GM12878 (cell line): ENCODE data around the gene PDE6D. TPM values are rescaled to one million over a fixed set of nuclear protein-coding genes. Genes with fewer than 3 reads are reported as not detected.
A peak's percentile ranks its signal among the peaks of the same experiment; 100 is the strongest.

Source experiments
- BMI1 ChIP-seq: fragments of 450-650 bp; IDR thresholded peaks from 2 replicates; pipeline ENCODE4 v1.6.1; 2016; ENCODE audit warnings: mild to moderate bottlenecking, moderate library complexity, borderline replicate concordance
- CHD1 ChIP-seq: IDR thresholded peaks from 2 replicates; pipeline ENCODE4 v1.6.1; 2012; ENCODE audit warnings: low read depth, low read length, improper control_type of control experiment
- FOS ChIP-seq: IDR thresholded peaks from 3 replicates; pipeline ENCODE4 v1.6.1; 2011; ENCODE audit warnings: borderline replicate concordance; ENCODE audit not compliant: insufficient read length; ENCODE audit errors: extremely low read depth
- KAT2A ChIP-seq: conservative IDR thresholded peaks from 2 replicates; pipeline ENCODE4 v1.6.1; 2011; ENCODE audit warnings: low read depth, low read length; ENCODE audit not compliant: control insufficient read depth
- MXI1 ChIP-seq: fragments of 150-350 bp; IDR thresholded peaks from 2 replicates; pipeline ENCODE4 v1.6.1; 2011; ENCODE audit warnings: low read depth, mild to moderate bottlenecking, inconsistent platforms, low read length, improper control_type of control experiment
- MYC ChIP-seq: IDR thresholded peaks from 2 replicates; pipeline ENCODE4 v1.6.1; 2011; ENCODE audit warnings: mild to moderate bottlenecking, low read length, moderate library complexity, inconsistent platforms; ENCODE audit not compliant: insufficient read depth, insufficient replicate concordance, insufficient read length, severe bottlenecking
- NFXL1 ChIP-seq: fragments of 450-650 bp; IDR thresholded peaks from 2 replicates; pipeline ENCODE4 v1.6.1; 2017; ENCODE audit warnings: antibody characterized with exemption, mild to moderate bottlenecking, borderline replicate concordance
- RCOR1 ChIP-seq: conservative IDR thresholded peaks from 2 replicates; pipeline ENCODE4 v1.6.1; 2012; ENCODE audit warnings: low read depth, low read length, improper control_type of control experiment
- SMAD5 ChIP-seq: IDR thresholded peaks from 2 replicates; pipeline ENCODE4 v1.6.1; 2016; ENCODE audit warnings: antibody characterized with exemption, low read depth
- SREBF2 ChIP-seq: IDR thresholded peaks from 2 replicates; pipeline ENCODE4 v1.6.1; 2012; ENCODE audit warnings: mild to moderate bottlenecking, low read length
- SRF ChIP-seq, 2 experiments: IDR thresholded peaks; 2 replicates each; pipeline ENCODE4 v1.6.1; 2011; ENCODE audit warnings: low read depth in 2 of 2, low read length in 2 of 2, mild to moderate bottlenecking in 1 of 2, moderate library complexity in 1 of 2
- TCF3 ChIP-seq: IDR thresholded peaks from 2 replicates; pipeline ENCODE4 v1.6.1; 2012; ENCODE audit warnings: low read depth, mild to moderate bottlenecking, low read length, borderline replicate concordance; ENCODE audit not compliant: insufficient read depth
- ZNF207 ChIP-seq: fragments of 450-650 bp; IDR thresholded peaks from 2 replicates; pipeline ENCODE4 v1.6.1; 2014; ENCODE audit warnings: antibody characterized with exemption, mild to moderate bottlenecking, borderline replicate concordance
- polyA plus RNA-seq, 11 experiments: library from polyadenylated mRNA; depleted of rRNA in 4 of 11; unstranded in 6 of 11; stranded (reverse) in 5 of 11; fragments of >200 nt; fragmentation: Nextera tagmentation in 4 of 11; fragmentation: Illumina TruSeq in 1 of 11; extraction: Ambion mirVana in 4 of 11; extraction: Trizol in 1 of 11; gene quantifications; 1 replicate in 1 of 11; 2 replicates in 10 of 11; pipeline versions ENCODE4 v1.2.1 to v1.2.3, GENCODE V29; 2011 to 2016; ENCODE audit warnings: inconsistent platforms in 2 of 11, missing spikeins in 2 of 11, low read depth in 1 of 11
- total RNA-seq, 4 experiments: library from RNA; depleted of rRNA in 3 of 4; stranded (reverse); fragments of >200 nt in 3 of 4; fragmentation: Illumina TruSeq in 1 of 4; extraction: Trizol in 1 of 4; gene quantifications; 2 replicates each; pipeline versions ENCODE4 v1.2.1 to v1.2.3, GENCODE V29; 2013 to 2021
- TF ChIP-seq, protein P1 (sequence below): fragments of 450-650 bp; IDR thresholded peaks from 2 replicates; pipeline ENCODE4 v1.6.1; 2018; ENCODE audit warnings: borderline replicate concordance, mild to moderate bottlenecking; ENCODE audit not compliant: partially characterized antibody
- TF ChIP-seq, protein P2 (sequence below): fragments of 450-650 bp; IDR thresholded peaks from 2 replicates; pipeline ENCODE4 v1.6.1; 2017; ENCODE audit warnings: borderline replicate concordance
- TF ChIP-seq, protein P3 (sequence below): IDR thresholded peaks from 2 replicates; pipeline ENCODE4 v1.6.1; 2012; ENCODE audit warnings: mild to moderate bottlenecking, low read depth, low read length
- TF ChIP-seq, protein P4 (sequence below), 3 experiments: IDR thresholded peaks in 2 of 3; conservative IDR thresholded peaks in 1 of 3; 2 replicates each; pipeline ENCODE4 v1.5.1; 2011; ENCODE audit warnings: low read depth in 3 of 3, low read length in 3 of 3, mild to moderate bottlenecking in 3 of 3, control low read depth in 2 of 3, moderate library complexity in 2 of 3, inconsistent platforms in 1 of 3, mixed read lengths in 1 of 3; ENCODE audit not compliant: control insufficient read depth in 2 of 3, insufficient read depth in 1 of 3; ENCODE audit errors: extremely low read depth in 1 of 3

The PDE6D gene
- total and polyA plus RNA-seq, 10 of the 15 experiments (the other 5 are each of a cell fraction or from before 2014, with no cell fraction given): 8.2 to 69.4 (median 56.2) TPM

DNA sequence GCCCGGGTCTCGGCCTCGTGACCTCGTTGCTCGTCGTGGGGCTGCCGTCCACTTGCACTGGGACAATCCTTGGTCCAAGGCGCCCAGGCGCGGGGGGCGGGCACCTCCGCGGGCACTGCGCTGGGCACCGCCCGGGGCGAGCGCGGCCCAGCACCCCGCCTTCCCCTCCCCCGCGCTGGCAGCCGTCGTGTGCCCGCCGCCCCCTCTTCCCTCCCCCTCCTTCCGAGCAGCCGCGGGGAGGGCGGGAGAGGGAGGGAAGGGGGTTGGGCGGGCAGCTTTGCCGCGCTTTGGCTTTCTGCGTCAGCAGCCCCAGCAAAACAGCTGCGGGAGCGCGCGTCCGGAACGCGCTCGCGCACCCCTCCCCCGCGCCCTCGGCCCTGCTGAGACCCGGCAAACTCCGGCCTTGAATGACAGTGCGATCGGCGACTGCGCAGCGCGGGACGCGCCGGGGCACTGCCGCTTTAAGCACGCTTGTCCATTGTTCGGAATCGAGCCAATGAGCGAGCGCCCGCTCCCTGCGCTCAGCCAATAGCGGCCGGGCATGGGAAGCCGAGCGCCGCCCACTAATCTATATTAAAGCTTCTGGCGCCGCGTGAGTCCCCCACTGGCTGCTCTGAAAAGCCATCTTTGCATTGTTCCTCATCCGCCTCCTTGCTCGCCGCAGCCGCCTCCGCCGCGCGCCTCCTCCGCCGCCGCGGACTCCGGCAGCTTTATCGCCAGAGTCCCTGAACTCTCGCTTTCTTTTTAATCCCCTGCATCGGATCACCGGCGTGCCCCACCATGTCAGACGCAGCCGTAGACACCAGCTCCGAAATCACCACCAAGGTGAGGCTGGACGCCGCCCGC lies 72.9 kb downstream of the PDE6D start, which contains the start of gene PTMA (continued):
- TF ChIP-seq ZNF207: peak; percentile 89; the same call in 1 of the 2 replicates
- TF ChIP-seq, protein P1, sequence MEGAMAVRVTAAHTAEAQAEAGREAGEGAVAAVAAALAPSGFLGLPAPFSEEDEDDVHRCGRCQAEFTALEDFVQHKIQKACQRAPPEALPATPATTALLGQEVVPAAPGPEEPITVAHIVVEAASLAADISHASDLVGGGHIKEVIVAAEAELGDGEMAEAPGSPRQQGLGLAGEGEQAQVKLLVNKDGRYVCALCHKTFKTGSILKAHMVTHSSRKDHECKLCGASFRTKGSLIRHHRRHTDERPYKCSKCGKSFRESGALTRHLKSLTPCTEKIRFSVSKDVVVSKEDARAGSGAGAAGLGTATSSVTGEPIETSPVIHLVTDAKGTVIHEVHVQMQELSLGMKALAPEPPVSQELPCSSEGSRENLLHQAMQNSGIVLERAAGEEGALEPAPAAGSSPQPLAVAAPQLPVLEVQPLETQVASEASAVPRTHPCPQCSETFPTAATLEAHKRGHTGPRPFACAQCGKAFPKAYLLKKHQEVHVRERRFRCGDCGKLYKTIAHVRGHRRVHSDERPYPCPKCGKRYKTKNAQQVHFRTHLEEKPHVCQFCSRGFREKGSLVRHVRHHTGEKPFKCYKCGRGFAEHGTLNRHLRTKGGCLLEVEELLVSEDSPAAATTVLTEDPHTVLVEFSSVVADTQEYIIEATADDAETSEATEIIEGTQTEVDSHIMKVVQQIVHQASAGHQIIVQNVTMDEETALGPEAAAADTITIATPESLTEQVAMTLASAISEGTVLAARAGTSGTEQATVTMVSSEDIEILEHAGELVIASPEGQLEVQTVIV: no peak
- TF ChIP-seq MYC: peak; percentile 17
- no peak for TF ChIP-seq BMI1
- peak; percentile 98 for TF ChIP-seq SMAD5
- TF ChIP-seq CHD1: no peak; the same call in none of the 2 replicates
- peak; percentile 83; the same call in 1 of the 2 replicates for TF ChIP-seq NFXL1
- TF ChIP-seq RCOR1: no peak
- TF ChIP-seq MXI1: peak; percentile 35; the same call in 1 of the 2 replicates
- TF ChIP-seq, protein P2, sequence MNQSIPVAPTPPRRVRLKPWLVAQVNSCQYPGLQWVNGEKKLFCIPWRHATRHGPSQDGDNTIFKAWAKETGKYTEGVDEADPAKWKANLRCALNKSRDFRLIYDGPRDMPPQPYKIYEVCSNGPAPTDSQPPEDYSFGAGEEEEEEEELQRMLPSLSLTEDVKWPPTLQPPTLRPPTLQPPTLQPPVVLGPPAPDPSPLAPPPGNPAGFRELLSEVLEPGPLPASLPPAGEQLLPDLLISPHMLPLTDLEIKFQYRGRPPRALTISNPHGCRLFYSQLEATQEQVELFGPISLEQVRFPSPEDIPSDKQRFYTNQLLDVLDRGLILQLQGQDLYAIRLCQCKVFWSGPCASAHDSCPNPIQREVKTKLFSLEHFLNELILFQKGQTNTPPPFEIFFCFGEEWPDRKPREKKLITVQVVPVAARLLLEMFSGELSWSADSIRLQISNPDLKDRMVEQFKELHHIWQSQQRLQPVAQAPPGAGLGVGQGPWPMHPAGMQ: no peak
- TF ChIP-seq, protein P3, sequence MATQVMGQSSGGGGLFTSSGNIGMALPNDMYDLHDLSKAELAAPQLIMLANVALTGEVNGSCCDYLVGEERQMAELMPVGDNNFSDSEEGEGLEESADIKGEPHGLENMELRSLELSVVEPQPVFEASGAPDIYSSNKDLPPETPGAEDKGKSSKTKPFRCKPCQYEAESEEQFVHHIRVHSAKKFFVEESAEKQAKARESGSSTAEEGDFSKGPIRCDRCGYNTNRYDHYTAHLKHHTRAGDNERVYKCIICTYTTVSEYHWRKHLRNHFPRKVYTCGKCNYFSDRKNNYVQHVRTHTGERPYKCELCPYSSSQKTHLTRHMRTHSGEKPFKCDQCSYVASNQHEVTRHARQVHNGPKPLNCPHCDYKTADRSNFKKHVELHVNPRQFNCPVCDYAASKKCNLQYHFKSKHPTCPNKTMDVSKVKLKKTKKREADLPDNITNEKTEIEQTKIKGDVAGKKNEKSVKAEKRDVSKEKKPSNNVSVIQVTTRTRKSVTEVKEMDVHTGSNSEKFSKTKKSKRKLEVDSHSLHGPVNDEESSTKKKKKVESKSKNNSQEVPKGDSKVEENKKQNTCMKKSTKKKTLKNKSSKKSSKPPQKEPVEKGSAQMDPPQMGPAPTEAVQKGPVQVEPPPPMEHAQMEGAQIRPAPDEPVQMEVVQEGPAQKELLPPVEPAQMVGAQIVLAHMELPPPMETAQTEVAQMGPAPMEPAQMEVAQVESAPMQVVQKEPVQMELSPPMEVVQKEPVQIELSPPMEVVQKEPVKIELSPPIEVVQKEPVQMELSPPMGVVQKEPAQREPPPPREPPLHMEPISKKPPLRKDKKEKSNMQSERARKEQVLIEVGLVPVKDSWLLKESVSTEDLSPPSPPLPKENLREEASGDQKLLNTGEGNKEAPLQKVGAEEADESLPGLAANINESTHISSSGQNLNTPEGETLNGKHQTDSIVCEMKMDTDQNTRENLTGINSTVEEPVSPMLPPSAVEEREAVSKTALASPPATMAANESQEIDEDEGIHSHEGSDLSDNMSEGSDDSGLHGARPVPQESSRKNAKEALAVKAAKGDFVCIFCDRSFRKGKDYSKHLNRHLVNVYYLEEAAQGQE: 0 out of 2 replicates have a peak, but pooled peaks have one; percentile 41
- TF ChIP-seq SRF (IDR thresholded peaks at IDR 0.05; ENCODE audit: low read depth in 2 of 2, low read length in 2 of 2): no peak
- peak; percentile 75; the same call in 1 of the 2 replicates for TF ChIP-seq TCF3
- TF ChIP-seq FOS: peak; percentile 58
- TF ChIP-seq, protein P4, sequence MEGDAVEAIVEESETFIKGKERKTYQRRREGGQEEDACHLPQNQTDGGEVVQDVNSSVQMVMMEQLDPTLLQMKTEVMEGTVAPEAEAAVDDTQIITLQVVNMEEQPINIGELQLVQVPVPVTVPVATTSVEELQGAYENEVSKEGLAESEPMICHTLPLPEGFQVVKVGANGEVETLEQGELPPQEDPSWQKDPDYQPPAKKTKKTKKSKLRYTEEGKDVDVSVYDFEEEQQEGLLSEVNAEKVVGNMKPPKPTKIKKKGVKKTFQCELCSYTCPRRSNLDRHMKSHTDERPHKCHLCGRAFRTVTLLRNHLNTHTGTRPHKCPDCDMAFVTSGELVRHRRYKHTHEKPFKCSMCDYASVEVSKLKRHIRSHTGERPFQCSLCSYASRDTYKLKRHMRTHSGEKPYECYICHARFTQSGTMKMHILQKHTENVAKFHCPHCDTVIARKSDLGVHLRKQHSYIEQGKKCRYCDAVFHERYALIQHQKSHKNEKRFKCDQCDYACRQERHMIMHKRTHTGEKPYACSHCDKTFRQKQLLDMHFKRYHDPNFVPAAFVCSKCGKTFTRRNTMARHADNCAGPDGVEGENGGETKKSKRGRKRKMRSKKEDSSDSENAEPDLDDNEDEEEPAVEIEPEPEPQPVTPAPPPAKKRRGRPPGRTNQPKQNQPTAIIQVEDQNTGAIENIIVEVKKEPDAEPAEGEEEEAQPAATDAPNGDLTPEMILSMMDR (IDR thresholded peaks at IDR 0.05 in 2 of 3, conservative IDR thresholded peaks at IDR 0.05 in 1 of 3; ENCODE audit: control insufficient read depth in 2 of 3, extremely low read depth in 1 of 3, insufficient read depth in 1 of 3, low read depth in 3 of 3, low read length in 3 of 3): no peak
- no peak for TF ChIP-seq SREBF2
- TF ChIP-seq KAT2A: no peak
